Endothelial cell of umbilical vein (primary cell): ENCODE results near the gene SFI1. TPM values are rescaled to one million over a fixed set of nuclear protein-coding genes. Genes with fewer than 3 reads are reported as not detected.

Source experiments
- BruUV-seq: library from RNA; stranded (reverse); fragments of 400-500 nt; replicated peaks from 2 replicates; lab custom pipeline; 2021; lab: Mats Ljungman, UMichigan
- CTCF ChIA-PET: fragments of 300-600, 350-600 bp; sonication (Branson Sonifier 250); formaldehyde crosslinking; loops from one replicate; lab custom pipeline; 2021; ENCODE audit warnings: antibody characterized with exemption, inconsistent platforms; lab: Charles Lee
- POLR2A ChIA-PET: fragments of 300-600, 350-600 bp; sonication (Branson Sonifier 250); formaldehyde crosslinking; loops from one replicate; lab custom pipeline; 2021; ENCODE audit warnings: antibody characterized with exemption, inconsistent platforms; lab: Charles Lee
- DNase-seq: peaks from one replicate; pipeline ENCODE4 v3.0.0-alpha.2; 2011; ENCODE audit warnings: low read depth, low spot score
- FAIRE-seq: peaks from 2 replicates; lab custom pipeline; 2011; peaks lifted over from hg19 to GRCh38; lab: Jason Lieb, UNC
- H2AFZ ChIP-seq: 2 replicates; pipeline ENCODE4 v1.6.0; 2012; ENCODE audit warnings: low read depth, low read length, control low read depth, inconsistent platforms
- H3K27ac ChIP-seq: 2 replicates; pipeline ENCODE4 v1.5.1; 2011; ENCODE audit warnings: low read depth, mild to moderate bottlenecking, control low read depth, low read length, moderate library complexity; ENCODE audit not compliant: insufficient read depth
- H3K27me3 ChIP-seq, 2 experiments: 2 replicates each; pipeline versions ENCODE4 v1.6.0 to v1.6.1; 2011; ENCODE audit warnings: low read length in 2 of 2, mixed read lengths in 1 of 2; ENCODE audit not compliant: control insufficient read depth in 2 of 2, insufficient read depth in 2 of 2
- H3K36me3 ChIP-seq, 2 experiments: 2 replicates in 1 of 2; 3 replicates in 1 of 2; pipeline ENCODE4 v1.5.1; 2011; ENCODE audit warnings: low read length in 2 of 2, mild to moderate bottlenecking in 1 of 2, moderate library complexity in 1 of 2; ENCODE audit not compliant: control insufficient read depth in 2 of 2, insufficient read depth in 2 of 2; ENCODE audit errors: extremely low read depth in 1 of 2
- H3K4me1 ChIP-seq: 3 replicates; pipeline ENCODE4 v1.5.1; 2011; ENCODE audit warnings: mild to moderate bottlenecking, low read length; ENCODE audit not compliant: control insufficient read depth, insufficient read depth; ENCODE audit errors: extremely low read depth
- H3K4me2 ChIP-seq: 2 replicates; pipeline ENCODE4 v1.6.1; 2011; ENCODE audit warnings: low read length, control low read depth, mixed read lengths; ENCODE audit not compliant: insufficient read depth
- H3K4me3 ChIP-seq, 3 experiments: fragments of 200-600 bp in 1 of 3; sonication (generic), shearing (Covaris generic) in 1 of 3; replicated peaks in 1 of 3; 2 replicates each; pipeline ENCODE4 v1.5.1; 2011 to 2016; ENCODE audit warnings: control low read depth in 3 of 3, low read length in 3 of 3, mild to moderate bottlenecking in 2 of 3, inconsistent platforms in 1 of 3, low read depth in 1 of 3, moderate library complexity in 1 of 3; ENCODE audit not compliant: insufficient read depth in 1 of 3
- H3K79me2 ChIP-seq: 2 replicates; pipeline ENCODE4 v1.6.0; 2012; ENCODE audit warnings: low read length, inconsistent platforms; ENCODE audit not compliant: control insufficient read depth, insufficient read depth
- H3K9ac ChIP-seq: replicated peaks from 2 replicates; pipeline ENCODE3; 2011; ENCODE audit warnings: low read length, control low read depth; ENCODE audit not compliant: insufficient read depth; ENCODE audit errors: extremely low read depth
- H3K9me1 ChIP-seq: replicated peaks from 3 replicates; pipeline ENCODE4 v1.6.0; 2011; ENCODE audit warnings: mild to moderate bottlenecking, low read length; ENCODE audit not compliant: control insufficient read depth, insufficient read depth; ENCODE audit errors: extremely low read depth
- H3K9me3 ChIP-seq: replicated peaks from 2 replicates; pipeline ENCODE4 v1.5.1; 2012; ENCODE audit warnings: low read length, inconsistent platforms; ENCODE audit not compliant: control insufficient read depth, insufficient read depth
- H4K20me1 ChIP-seq: replicated peaks from 2 replicates; pipeline ENCODE3; 2011; ENCODE audit warnings: mild to moderate bottlenecking, low read length; ENCODE audit not compliant: control insufficient read depth, insufficient read depth; ENCODE audit errors: extremely low read depth
- CTCF ChIP-seq, 2 donors: IDR thresholded peaks; 1 replicate in 1 of 2; 2 replicates in 1 of 2; pipeline ENCODE4 v1.5.1; 2011; ENCODE audit warnings: low read length in 2 of 2, mild to moderate bottlenecking in 2 of 2, moderate library complexity in 2 of 2, control low read depth in 1 of 2, inconsistent platforms in 1 of 2, low read depth in 1 of 2; ENCODE audit not compliant: insufficient read depth in 1 of 2; ENCODE audit errors: extremely low read depth in 1 of 2
- EZH2 ChIP-seq: IDR thresholded peaks from 2 replicates; pipeline ENCODE4 v1.6.1; 2012; ENCODE audit warnings: borderline replicate concordance, low read depth, mild to moderate bottlenecking, moderate library complexity, low read length, inconsistent platforms; ENCODE audit not compliant: severe bottlenecking
- FOS ChIP-seq: IDR thresholded peaks from 2 replicates; pipeline ENCODE4 v1.6.1; 2011; ENCODE audit warnings: mild to moderate bottlenecking, low read length, moderate library complexity, borderline replicate concordance; ENCODE audit not compliant: insufficient read depth
- GATA2 ChIP-seq: IDR thresholded peaks from 2 replicates; pipeline ENCODE4 v1.7.0; 2011; ENCODE audit warnings: low read depth, mild to moderate bottlenecking, moderate library complexity, mixed read lengths, low read length; ENCODE audit not compliant: insufficient read length, insufficient read depth
- JUN ChIP-seq: IDR thresholded peaks from 2 replicates; pipeline ENCODE4 v1.6.1; 2011; ENCODE audit warnings: borderline replicate concordance, low read depth; ENCODE audit not compliant: insufficient read length, insufficient read depth
- MAX ChIP-seq: IDR thresholded peaks from 2 replicates; pipeline ENCODE4 v1.6.1; 2011; ENCODE audit not compliant: insufficient read depth, insufficient read length
- MYC ChIP-seq: IDR thresholded peaks from one replicate; pipeline ENCODE4 v1.6.1; 2011; ENCODE audit warnings: mild to moderate bottlenecking, low read depth, low read length
- POLR2A ChIP-seq: IDR thresholded peaks from 2 replicates; pipeline ENCODE4 v1.6.1; 2012; ENCODE audit warnings: low read depth, mild to moderate bottlenecking, control low read depth, low read length
- POLR2AphosphoS5 ChIP-seq: IDR thresholded peaks from 2 replicates; pipeline ENCODE4 v1.6.1; 2012; ENCODE audit warnings: low read depth, mild to moderate bottlenecking, control low read depth, low read length, moderate library complexity; ENCODE audit not compliant: insufficient read depth
- dilution Hi-C: fragments of 300-500 bp; cut with MboI; formaldehyde crosslinking; loops from one replicate; pipeline ENCODE4 v1.15.0; 2019; ENCODE audit warnings: low sequenced_read_pairs; ENCODE audit not compliant: extremely low pct_ligation_motif_present
- intact Hi-C: fragments of 100-400 bp; cut with micrococcal nuclease; formaldehyde crosslinking; loops from one replicate; pipeline ENCODE4 v1.10.0; 2022
- polyA plus RNA-seq, 4 experiments: library from polyadenylated mRNA; depleted of rRNA in 3 of 4; stranded (reverse) in 3 of 4; unstranded in 1 of 4; fragments of >200 nt; gene quantifications; 2 replicates each; pipeline versions ENCODE4 v1.2.1 to v1.2.3, GENCODE V29; 2011 to 2012; ENCODE audit warnings: missing spikeins in 1 of 4
- total RNA-seq: library from RNA; stranded (reverse); gene quantifications from 2 replicates; pipeline ENCODE4 v1.2.3, GENCODE V29; 2021

The SFI1 gene
- total and polyA plus RNA-seq, 2 donors (not counting 3 experiments of a cell fraction or from before 2014, with no cell fraction given), result 12.5 to 46.4 TPM

DNA sequence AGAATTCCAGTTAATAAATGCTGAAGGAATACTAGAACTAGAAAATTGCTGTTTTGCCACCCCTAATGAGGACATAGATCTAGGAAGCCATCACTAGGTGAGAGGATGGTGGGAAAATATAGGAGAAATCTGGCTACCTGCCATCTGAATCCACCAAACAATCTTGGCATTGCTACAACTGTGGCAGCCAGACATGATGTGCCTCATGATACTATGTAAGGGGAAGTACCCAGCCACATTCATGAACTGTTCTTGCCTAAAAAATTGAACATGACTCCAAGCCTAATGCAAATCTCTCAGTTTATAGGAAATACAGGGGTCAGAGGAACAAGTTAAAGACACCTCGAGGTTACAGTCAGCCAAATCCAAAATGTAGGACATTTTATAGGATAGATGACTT lies 72.8 kb downstream of the SFI1 start:
- ChIA-PET CTCF (interaction anchor here (3.9 kb wide), 1 partner anchor 13 kb away, joined by 17 read pairs; no protein-coding TSS in a partner anchor), POLR2A (no interaction called here)
- dilution Hi-C loops (no loop called here), intact Hi-C loops (no loop called here)
- Histone ChIP-seq H3K9me1 (no peaks in the 10 kb centered on the region), H3K4me3 (no peak overlapping the region), H3K27ac (no peak overlapping the region), H3K27me3 (no peaks in the 10 kb centered on the region), H3K4me2 (no peak overlapping the region), H4K20me1 (no peaks in the 10 kb centered on the region), H2AFZ (no peak overlapping the region), H3K79me2 (no peaks in the 10 kb centered on the region), H3K9me3 (no peaks in the 10 kb centered on the region), H3K9ac (no peak overlapping the region), H3K36me3 (peaks cover 1 to 5% of the 10 kb centered on the region in 2 experiments), H3K4me1 (no peaks in the 10 kb centered on the region)
- DNase-seq (no peak), FAIRE-seq (no peak)
- no TSS peak for BruUV-seq
- no peak for TF ChIP-seq MYC
- no peak for TF ChIP-seq MAX
- no peak for TF ChIP-seq POLR2A
- TF ChIP-seq CTCF (IDR thresholded peaks at IDR 0.05; ENCODE audit: extremely low read depth in 1 of 2, insufficient read depth in 1 of 2, low read depth in 1 of 2, low read length in 2 of 2), result no peak
- no peak for TF ChIP-seq EZH2
- no peak for TF ChIP-seq GATA2
- no peak for TF ChIP-seq JUN
- TF ChIP-seq FOS, result no peak
- no peak for TF ChIP-seq POLR2AphosphoS5
